ENCODE results near the gene GP1BB. TPM values are rescaled to one million over a fixed set of nuclear protein-coding genes. Genes with fewer than 3 reads are reported as not detected.

GP1BB gene
- total RNA-seq, 4 donors from 2014 or later, result 0.76 to 7.4 (median 6.4) TPM; not detected in 1

GRCh38 chr22:19734163-19734562, 10.8 kb downstream of the GP1BB start:
- Histone ChIP-seq H3K27me3 (no peaks in the 10 kb centered on the region), H3K9me3 (no peaks in the 10 kb centered on the region), H3K4me3 (no peak overlapping the region), H3K27ac (no peak overlapping the region), H3K4me1 (no peaks in the 10 kb centered on the region), H3K36me3 (no peaks in the 10 kb centered on the region)
- TF ChIP-seq CTCF (IDR thresholded peaks at IDR 0.05) (no peak), POLR2A (IDR thresholded peaks at IDR 0.05) (no peak)
- intact Hi-C loops (cut with DNase I; ENCODE audit: low total_unique reads), result no loop called here
- no peak for DNase-seq

DNA sequence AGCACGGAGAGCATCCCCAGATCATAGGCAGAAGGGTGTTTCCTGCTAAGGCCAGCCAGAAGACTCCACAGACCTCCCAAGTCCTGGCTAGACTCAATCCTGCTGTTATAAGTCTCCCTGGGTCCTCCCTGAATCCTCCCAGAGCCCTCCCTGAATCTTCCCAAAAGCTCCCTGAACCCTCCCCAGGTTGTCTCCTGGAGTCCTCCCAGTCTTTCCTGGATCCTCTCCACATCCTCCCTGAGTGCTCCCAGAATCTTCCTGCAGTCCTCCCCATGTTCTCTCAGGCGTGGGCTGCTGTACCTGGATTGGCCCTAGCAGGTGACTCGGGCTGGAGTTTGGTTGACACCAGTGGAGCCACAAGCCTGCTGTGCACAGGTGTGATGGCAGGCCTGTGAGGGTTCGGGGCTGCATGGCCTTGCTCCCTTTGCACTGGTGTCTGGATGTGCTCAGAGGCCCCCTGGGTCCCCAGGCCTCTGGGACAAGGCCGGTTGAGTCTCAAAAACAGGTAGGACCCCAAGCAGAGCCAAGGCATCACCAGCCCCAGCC, 11.6 kb downstream of the GP1BB start:
- DNase-seq, result no peak
- Histone ChIP-seq H3K27me3 (no peaks in the 10 kb centered on the region), H3K36me3 (no peaks in the 10 kb centered on the region), H3K4me3 (no peak overlapping the region), H3K4me1 (no peaks in the 10 kb centered on the region), H3K27ac (no peak overlapping the region), H3K9me3 (no peaks in the 10 kb centered on the region)
- intact Hi-C loops (cut with DNase I; ENCODE audit: low total_unique reads), result no loop called here
- TF ChIP-seq CTCF (IDR thresholded peaks at IDR 0.05) (no peak), POLR2A (IDR thresholded peaks at IDR 0.05) (no peak)

DNA sequence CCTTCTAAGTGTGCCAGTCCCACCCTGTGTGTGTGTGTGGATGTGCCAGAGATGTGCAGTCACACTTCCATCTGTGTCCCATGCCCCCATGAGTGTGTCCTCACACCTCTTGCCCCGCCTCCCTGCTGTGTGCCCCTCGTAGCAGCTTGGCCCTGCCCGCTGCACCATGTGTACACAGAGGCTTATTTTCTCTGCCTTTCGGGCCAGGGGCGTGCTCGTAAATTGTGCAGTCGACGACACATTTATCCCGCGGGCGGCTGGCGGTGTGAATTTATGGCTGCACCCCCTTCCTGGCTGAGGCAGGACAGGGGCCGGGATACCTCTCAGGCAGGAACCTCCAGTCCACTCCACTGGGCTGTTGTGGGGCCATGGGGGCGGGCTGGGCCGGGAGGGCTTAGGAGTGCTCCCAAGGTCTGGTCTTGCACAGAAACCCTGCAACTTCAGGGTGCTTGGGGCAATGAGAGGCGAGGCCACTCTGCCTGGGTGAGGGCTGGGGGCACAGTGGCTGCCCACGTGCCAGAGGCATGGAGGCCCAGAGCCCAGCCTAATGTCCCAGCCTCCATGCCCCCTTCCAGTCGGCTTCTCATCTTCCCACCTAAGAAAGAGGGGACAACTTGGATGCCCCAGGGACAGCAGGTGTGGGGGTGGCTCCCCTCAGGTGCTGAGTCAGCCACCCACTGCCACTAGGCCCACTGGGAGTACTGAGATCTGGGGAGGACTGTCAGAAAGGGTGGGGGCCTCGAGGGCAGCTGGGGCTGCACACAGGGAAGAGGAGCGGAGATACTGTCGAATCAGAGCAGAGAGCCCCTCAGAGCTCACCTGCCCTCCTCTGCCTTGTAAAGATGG, 12.5 kb downstream of the GP1BB start:
- Histone ChIP-seq H3K9me3 (no peaks in the 10 kb centered on the region), H3K36me3 (no peaks in the 10 kb centered on the region), H3K27ac (no peak overlapping the region), H3K27me3 (no peaks in the 10 kb centered on the region), H3K4me3 (no peak overlapping the region), H3K4me1 (no peaks in the 10 kb centered on the region)
- DNase-seq, result no peak
- TF ChIP-seq CTCF (IDR thresholded peaks at IDR 0.05) (no peak), POLR2A (IDR thresholded peaks at IDR 0.05) (no peak)
- intact Hi-C loops (cut with DNase I; ENCODE audit: low total_unique reads), result no loop called here

DNA sequence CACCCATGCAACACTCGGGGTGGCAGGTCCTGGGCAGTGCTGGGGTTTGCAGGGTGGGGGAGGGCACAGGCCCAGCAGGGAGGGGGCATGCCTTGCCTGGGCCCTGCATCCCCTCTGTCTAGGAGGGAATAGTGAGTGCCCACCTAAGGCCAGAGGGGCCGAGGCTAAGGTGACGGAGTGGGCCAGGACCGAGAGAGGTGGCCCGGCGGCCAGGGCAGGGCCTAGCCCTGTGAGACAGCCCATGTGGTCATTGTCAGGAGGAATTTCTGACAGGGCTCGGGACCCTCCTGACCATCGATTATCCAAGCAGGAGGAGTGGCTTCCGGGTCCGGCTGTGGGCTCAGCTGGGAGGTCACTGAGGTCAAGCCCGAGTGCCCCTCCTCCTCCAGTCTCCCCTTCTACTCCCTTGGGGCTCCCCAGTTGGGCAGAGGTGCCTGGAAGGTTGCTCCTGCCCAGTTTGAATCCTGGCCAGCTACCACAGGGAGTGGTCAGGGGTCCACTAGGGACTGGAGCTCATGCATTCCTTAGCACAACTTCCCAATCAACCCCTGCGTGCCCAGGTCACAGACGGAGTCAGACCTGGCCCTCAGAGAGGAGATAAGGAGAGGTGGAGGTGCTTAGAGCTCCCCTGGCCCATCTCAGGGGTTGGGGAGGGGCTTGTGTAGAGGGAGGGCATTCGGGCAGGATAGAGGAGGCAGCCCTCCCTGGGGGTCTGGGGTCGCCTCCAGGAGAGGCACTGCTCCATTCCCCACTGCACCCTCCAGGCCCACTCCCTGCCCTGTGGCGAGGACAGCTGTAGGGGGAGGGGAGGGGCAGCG, 14.7 kb downstream of the GP1BB start:
- Histone ChIP-seq H3K4me3 (no peak overlapping the region), H3K4me1 (no peaks in the 10 kb centered on the region), H3K27ac (no peak overlapping the region), H3K27me3 (no peaks in the 10 kb centered on the region), H3K36me3 (no peaks in the 10 kb centered on the region), H3K9me3 (no peaks in the 10 kb centered on the region)
- TF ChIP-seq CTCF (IDR thresholded peaks at IDR 0.05), result no peak
- TF ChIP-seq POLR2A (IDR thresholded peaks at IDR 0.05), result no peak
- intact Hi-C loops (cut with DNase I; ENCODE audit: low total_unique reads), result no loop called here
- no peak for DNase-seq
